HUDEP-2 (cell line): ENCODE data around the gene MYH9.
"Not testable (repeated sequence)": the region's sequence is repeated elsewhere in the genome, so short reads cannot be mapped to it uniquely, and the experiment has no call there.

Experiments
- DNase-seq, 76 experiments: peaks; one replicate each; lab custom pipeline; 2025; ENCODE audit not compliant: unreplicated experiment in 76 of 76; lab: John Stamatoyannopoulos, UW

The MYH9 gene

DNA sequence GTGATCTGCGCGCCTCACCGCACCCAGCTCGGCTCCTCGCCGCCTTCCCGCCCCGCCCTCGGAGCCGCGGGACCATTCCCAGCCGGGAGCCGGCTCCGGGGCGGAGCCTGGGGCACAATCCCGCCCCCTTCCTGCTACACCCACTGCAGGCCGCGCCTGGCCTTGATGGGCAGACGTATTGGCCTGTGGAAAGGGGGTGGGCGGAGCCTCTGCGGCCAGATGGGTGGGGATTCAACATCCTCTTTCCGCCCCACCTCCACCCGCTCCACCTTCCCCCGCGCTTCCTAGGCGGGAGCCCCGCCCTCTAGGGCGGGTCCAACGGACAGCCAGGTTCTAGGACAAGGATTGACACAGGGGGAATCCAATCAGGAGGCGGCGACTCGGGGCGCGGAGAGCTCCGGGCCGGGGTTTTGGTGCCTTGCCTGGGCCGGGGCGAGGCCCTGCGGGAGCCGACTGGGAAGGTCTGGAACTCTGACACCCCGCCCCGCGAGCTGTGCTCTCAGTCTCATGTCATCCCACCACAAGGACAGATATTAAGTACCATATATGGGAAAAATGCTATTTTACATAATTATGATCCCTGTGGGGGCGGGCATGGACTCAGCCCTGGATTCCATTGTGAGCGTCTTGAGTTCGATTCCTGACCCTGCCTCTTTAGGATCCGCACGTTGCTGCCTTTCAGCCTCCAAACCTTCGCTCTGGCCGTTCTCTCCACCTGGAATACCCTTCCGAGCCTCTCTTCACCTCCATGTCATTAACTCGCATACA, at the start of gene MYH9:
MYH9 (minus strand) TSS at position 9 of the 768 bp plus-strand sequence. CDS start 38,731 bp downstream, outside the sequence.
- DNase-seq: peak; percentile 60 to 100 (median 99)

DNA sequence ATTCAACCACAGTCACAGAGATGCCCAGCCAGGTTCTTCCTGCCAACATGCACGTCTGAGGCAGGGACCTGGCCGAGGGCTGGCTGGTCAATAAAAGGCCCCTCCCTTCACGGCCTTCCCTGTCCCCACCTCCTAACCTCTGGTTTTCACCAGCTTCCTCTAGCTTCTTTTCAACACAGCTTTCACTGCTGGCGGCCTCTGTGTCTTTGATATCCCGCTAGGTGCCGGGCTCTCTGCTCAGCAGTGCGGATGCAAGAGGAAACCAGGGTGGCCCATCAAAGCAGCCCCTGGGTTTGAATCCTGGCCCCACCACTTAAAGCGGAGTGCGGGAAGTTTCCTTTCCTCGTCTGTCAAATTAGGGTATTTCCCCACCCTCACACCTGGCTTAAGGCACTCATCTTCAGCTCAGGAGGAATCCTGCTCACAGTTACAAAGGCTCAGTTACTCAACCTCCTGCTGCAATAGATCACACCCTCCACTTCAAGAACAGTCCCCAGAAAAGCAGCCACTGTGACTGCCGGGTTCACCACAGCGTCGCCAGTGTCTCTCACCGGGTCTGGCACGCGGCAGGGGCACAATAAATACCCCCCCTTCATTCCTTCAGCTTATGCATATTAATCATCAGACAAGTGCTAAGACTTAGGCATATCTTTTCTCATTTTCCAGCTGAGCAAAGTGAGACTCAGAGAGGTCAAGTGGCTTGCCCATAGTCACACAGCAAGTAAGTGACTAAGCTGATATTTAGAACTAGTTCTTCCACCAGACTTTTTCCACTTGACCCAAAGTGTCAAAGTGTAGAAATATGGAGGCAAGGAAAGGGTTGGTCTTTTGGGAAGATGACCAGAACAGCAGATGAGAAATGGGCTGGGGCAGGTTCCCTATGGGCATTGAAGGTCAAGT, 48.0 kb upstream of the MYH9 start:
- DNase-seq: no peak

DNA sequence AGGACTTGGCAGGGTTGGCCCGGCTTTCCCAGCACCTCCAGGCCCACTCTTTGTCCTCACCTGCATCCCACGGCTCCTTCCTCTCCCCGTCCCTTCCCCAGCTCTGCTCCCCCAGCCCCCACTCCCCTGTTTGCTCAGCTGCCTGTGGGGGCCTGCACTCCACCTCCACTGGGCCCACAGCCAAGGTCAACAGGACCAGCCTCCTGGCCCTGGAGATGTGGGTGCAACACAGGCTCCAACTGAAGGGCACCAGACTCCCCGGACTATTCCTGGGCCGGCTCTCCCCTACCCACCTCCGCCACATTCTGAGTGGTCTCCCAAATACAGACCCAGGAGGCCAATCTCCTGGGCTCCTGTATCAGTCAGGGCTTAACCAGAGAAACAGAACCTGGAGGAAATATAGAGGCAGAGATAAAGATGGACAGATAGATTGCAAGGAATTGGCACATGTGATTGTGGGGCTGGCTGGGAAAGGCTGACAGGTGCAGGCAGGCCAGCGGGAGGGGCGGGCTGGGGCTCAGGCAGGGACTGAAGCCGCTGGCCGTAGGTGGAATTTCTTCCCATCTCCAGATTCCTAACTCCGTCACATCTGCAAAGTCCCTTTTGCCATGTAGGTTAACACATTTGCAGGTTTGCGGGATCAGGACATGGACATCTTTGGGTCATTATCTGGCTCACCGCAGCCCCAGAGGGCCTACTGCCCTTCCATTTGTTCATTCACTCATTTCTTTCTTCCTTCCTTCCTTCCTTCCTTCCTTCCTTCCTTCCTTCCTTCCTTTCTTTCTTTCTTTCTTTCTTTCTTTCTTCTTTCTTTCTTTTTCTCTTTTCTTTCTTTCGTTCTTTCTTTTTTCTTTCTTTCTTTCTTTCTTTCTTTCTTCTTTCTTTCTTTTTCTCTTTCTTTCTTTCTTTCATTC, 45.8 kb upstream of the MYH9 start:
- DNase-seq: no peak

DNA sequence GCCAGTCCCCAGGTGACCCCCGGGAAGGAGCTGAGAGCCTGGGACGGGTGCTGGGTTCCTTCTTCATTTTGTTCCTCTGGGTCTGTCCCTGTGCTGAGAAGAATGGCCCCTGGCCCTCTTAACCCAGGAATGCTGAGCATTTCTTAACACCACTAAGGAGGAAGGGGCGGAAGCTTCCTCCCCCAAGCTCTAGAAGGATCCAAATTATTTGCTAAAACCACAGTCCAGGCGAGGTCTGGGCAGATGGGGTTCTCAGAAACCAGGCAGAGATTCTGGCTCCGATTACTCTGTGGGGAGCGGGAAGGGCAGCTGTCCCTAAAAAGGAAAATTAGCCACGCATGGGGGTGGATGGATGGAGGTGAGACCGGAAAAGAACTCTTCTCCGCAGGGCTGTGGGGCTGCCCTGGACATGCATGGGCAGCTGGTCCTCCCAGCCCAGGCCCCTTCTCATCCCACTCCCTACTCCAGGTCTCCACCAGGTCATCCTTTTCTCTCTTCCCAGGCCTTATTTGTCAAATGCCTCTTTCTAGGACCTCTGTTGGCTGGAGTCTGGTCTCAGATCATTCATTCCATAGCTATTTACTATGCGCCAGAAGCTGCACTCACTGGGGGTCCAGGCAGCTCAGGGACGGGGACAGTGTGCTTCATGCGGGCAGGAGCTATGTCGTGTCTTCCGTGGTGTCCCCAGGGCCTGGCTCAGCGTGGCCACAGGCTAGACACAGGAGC, 45.0 kb upstream of the MYH9 start:
- DNase-seq: no peak

GRCh38 chr22:36431977-36432376, 44.2 kb upstream of the MYH9 start:
- no peak for DNase-seq

DNA sequence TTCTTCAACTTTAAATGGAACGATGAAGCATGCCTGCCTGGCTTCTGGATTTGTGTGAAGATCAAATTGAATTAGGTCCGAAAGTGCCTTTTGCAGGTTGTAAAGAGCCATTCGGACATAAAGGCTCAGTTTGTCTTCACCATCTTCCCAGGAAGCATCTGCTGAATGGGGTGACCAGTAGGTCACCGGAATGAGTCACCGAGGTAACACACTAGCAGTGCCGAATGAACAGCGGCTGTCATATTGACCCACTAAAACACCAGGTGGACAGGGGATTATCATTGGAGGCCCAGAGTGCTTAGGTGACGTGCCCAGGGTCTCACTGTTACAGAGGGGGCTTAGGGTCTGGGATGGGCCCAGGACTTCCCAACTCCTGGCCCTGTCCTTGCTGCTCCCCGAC, 43.1 kb upstream of the MYH9 start:
- no peak for DNase-seq

GRCh38 chr22:36427952-36428351, 40.2 kb upstream of the MYH9 start:
- DNase-seq: not testable (repeated sequence)

DNA sequence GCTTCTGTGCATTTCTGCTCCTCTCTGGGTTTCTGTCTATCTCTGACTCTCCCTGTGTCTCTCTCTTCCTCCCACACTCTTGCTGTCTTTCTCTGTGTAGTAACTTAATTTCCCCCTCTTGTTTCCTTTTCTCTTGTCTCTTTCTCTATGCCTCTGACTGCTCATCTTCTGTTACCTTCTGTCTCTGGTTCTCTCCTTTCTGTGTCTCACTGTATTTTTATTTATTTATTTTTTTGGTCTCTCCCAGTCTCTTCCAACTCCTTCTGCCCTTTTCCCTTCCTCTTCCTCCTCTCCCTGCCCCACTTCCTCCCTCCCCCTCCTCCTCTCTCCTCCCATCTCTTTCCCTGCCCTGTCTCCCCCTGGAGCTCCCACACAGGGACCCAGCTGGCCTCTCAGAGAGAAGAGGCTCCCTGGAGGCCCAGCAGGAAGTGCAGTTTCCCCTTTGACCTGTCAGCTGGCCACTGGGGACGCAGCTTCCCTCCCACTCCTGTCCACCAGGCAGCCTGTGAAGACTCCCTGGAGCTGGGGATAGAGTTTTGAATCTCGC, 38.3 kb upstream of the MYH9 start:
- no peak for DNase-seq

- DNase-seq: no peak
Observed at GRCh38 chr22:36424901-36425579, 37.3 kb upstream of the MYH9 start.

DNA sequence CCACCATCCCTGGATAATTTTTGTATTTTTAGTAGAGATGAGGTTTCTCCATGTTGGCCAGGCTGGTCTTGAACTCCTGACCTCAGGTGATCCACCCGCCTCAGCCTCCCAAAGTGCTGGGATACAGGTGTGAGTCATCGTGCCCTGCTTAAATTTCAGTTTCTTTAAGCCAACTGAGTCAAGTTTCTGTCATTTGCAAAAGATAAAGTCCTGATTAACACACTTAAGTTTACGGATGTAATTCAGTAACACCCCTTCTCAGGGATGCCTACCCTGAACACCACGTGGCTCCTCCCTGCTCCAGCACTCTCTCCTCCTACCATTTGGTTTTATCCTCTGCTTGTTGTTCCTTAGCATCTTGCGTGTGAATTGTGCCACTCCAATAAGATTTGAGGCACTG, 36.7 kb upstream of the MYH9 start:
- DNase-seq: not testable (repeated sequence)

DNA sequence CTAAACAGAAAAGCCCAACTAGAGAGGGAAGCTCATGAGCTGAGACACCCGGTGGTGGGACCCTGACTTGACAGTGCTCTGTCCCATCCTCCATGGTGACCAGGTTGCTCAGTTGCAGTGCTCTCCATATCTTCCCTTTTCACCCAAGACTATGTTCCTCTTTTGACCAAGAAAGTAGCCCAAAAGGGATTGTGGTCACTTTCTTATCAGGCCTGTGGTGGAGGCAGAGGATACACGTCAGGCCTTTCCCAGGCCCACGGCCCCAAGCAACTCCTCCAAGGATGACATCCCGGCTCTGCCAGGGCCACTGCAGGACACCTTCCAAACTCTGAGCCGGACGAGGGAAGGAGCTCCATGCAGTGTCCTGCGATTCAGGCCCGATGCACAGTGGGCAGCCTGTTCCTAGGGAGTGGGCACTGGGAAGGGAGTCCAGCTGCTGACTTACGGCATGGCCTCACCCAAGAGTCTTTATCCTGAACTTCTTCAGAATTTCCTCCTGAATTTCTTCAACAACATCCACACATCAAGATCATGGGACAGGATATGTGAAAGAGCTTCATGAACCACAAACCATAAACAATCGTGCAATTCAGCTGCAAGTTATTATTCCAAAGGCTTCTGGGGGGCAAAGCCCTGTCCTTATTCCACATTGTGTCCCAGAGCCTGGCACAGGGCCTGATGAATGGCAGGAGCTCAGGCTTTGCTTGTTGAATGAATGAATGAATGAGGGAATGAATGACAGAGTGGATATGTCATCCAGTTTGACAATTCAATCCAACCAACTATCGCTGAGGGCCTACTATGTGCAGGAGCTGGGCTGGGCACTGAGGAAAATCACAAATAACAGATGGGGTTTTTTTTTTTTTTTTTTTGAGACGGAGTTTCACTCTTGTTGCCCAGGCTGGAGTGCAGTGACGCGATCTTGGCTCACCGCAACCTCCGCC, 36.0 kb upstream of the MYH9 start:
- peak in 5 of 76 experiments; percentile 11 to 26 (median 13) for DNase-seq

DNA sequence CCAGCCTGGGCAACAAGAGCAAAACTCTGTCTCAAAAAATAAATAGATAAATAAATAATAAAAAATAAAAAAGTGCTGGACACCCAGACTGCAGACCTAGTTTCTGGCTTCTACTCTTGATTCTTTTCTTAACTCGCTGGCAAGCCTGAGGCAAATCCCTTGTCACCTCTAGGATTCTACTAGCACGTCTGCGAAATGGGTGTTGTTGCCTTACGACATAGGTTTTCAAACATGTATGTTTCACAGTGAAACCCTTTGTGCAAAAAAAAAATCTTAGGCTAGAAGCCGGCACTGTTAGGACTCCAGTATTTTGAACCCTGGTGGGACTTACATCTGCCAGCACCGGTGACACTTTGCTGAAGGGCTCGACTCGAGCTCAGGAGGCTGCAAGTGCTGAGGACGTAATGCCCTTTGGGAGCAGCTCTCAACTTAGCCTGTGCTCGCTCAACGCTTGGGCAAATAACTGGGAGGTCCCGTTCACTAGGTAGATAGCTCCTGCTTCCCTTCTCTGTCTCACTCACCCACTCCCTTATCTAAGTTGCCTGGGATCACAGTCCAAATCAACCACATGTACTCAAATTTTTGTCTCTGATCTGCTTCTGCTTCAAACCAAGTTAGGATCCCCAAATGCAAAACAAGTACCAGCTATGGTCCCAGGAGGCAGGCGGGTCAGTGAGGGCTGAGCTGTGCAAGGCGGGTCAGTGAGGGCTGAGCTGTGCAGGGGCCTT, 34.7 kb upstream of the MYH9 start:
- DNase-seq: no peak

- DNase-seq: no peak
Observed at GRCh38 chr22:36419912-36420882, 32.4 kb upstream of the MYH9 start.

DNA sequence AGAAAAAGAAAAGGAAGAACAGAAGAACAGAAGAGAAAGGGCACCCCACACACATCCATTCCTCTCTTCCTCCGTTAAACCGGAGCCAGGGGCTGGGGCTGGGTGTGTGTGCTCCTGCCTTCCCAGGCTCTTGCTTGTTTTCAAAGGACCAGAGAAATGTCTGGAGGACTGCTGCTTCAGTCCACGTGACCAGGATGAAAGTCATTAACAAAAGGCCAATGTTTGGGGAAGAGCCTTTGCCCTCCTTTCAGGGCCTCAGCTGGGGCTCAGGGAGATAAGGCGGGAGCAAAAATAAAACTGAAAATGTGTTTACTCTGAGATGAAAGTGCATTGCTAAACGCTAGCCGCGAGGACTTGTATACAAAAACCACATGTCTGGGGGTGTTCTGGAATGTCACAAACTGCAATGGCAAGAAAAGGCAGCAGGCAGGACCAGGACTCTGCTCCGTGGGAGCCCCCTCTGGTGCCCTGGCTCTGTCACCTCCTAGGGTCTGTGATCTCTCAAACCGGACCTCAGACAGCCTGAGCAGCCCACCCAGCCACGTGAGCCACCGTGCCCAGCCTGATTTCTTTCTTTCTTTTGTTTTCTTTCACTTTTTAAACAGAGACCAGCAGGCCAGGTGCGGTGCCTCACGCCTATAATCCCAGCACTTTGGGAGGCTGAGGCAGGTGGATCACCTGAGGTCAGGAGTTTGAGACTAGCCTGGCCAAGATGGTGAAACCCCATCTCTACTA, 31.6 kb upstream of the MYH9 start:
- DNase-seq: no peak

- DNase-seq: no peak
Observed at GRCh38 chr22:36417281-36417686, 29.5 kb upstream of the MYH9 start.
